Measurements from ENCODE around the gene KLHL13. TPM values are rescaled to one million over a fixed set of nuclear protein-coding genes. Genes with fewer than 3 reads are reported as not detected.

Gene KLHL13
- total and polyA plus RNA-seq, 4 donors: 34.7 to 61.4 (median 39.1) TPM

DNA sequence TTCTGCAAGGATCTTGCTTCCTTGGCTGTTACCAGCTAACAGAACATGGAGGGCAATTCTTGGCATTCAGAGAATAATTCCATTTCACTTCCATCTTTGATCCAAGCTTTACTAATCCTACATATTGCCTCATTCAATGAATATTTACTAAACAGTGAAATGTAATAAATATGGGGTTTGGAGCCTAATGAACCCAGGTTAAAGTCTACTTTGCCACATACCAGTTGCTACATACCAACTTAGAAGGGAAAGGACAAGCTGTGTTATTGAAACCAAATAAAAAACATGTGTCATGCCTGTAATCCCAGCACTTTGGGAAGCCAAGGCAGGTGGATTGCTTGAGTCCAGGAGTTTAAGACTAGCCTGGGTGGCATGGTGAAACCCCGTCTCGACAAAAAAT lies 265.6 kb downstream of the KLHL13 start:
- Histone ChIP-seq H3K27me3 (ENCODE audit: control insufficient read depth, insufficient read depth, low read length) (no peaks in the 10 kb centered on the region), H3K36me3 (ENCODE audit: control insufficient read depth, insufficient read depth, low read length) (no peaks in the 10 kb centered on the region), H3K4me3 (ENCODE audit: low read depth, low read length) (no peak overlapping the region), H3K9me3 (ENCODE audit: control insufficient read depth, insufficient read depth, low read length) (no peaks in the 10 kb centered on the region), H3K4me1 (ENCODE audit: control insufficient read depth, insufficient read depth, low read length) (no peaks in the 10 kb centered on the region), H3K27ac (ENCODE audit: low read depth, low read length) (no peak overlapping the region)
- WGBS (ENCODE audit: insufficient coverage): 100% methylated on average over 2 of the region's 2 CpGs
- no peak for DNase-seq (ENCODE audit: low read depth in 4 of 6, low spot score in 6 of 6)

Small RNA genes within 50 kb of the gene (small RNA-seq; reads per million reads assigned to genes)
- gene RF00019 (ENCODE audit: low replicate concordance) (not detected), gene TUBB4BP3 (ENCODE audit: low replicate concordance) (not detected)

Other genes with a start within 250 kb of the KLHL13 start
- 10 to 100 TPM; 18.4 to 24.1 TPM for gene WDR44, start 229.3 kb upstream of the KLHL13 start, total RNA-seq
- gene WDR44, start 229.3 kb upstream of the KLHL13 start, polyA plus RNA-seq (ENCODE audit: insufficient read length in 2 of 2): 10 to 100 TPM; 15.8 to 20.1 TPM

Measured in spinal cord (tissue), 10 donors.